H54 (cell line): ENCODE results near the gene ETV2.
"Not testable (repeated sequence)": the region's sequence is repeated elsewhere in the genome, so short reads cannot be mapped to it uniquely, and the experiment has no call there.

Source experiments
- DNase-seq: peaks from one replicate; pipeline ENCODE4 v3.0.0; 2011; ENCODE audit warnings: low spot score, mixed read lengths; ENCODE audit not compliant: insufficient read length
- FAIRE-seq: peaks from 3 replicates; lab custom pipeline; 2011; peaks lifted over from hg19 to GRCh38; lab: Jason Lieb, UNC
- POLR2A ChIP-seq: IDR thresholded peaks from 2 replicates; pipeline ENCODE4 v1.6.1; 2011; ENCODE audit warnings: low read depth, mild to moderate bottlenecking, low read length

The ETV2 gene

DNA sequence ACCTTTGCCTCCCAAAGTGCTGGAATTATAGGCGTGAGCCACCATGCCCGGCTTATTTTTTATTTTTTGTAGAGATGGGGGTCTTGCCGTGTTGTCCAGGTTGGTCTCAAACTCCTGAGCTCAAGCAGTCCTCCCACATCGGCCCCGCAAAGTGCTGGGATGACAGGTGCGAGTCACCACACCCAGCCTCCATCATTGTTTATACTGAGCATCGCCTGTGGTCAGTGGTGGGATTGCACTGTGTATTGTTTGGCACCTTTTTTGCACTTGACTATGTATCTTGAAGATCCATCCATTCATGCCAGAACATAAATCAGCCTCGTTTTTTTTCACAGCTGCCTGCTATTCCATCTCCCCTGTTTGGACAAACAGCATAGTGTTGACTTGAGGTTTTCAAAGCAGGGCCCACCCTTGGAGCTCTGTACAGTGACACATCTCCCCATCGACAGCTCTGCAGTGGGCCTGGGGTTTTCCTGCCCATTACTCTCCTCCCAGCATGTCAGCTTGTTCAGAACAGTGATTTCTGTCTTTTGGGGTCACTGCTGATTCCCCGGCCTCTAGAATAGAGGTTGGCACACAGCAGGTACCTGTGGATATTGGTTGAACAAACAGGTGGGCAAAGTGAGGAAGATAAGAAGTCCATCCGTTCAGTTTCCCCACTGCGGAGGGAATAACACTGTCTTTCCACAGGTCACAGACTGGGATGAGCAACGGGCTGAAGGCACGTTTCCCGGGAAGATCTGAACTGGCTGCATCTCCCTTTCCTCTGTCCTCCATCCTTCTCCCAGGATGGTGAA lies 16.6 kb downstream of the ETV2 start:
- FAIRE-seq (no peak), DNase-seq (no peak)
- no peak for TF ChIP-seq POLR2A

DNA sequence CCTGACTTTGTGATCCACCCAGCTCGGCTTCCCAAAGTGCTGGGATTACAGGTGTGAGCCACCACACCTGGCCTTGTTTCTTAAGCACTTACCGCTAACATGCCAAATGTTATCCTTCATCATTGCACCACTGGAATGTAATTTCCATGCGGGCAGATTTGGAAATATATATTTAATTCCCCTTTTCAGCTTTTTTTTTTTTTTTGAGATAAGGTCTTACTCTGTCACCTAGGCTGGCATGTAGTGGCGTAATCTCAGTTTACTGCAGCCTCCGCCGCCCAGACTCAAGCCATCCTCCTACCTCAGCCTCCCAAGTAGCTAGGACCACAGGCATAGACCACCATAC lies 20.4 kb downstream of the ETV2 start:
- DNase-seq, result no peak
- no peak for TF ChIP-seq POLR2A
- no peak for FAIRE-seq

DNA sequence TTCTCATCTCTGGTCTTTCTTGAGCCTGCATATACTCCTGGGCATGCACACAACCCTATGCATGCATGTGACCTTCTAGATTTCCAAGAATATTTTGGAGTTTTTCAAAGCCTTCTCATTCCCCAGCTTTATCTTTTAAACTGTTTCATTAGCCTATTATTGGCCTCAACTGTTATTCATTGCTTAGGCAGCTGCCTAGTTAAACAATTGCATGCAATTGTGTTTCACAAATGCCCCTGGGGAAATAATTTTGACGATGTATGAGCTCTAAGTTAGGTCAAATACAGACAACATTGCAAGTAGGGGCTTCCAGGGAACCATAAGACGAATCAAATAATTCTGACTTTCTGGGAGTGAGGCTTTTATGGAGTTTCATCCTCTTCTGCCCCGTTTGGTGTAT lies 22.4 kb downstream of the ETV2 start:
- no peak for DNase-seq
- no peak for FAIRE-seq
- TF ChIP-seq POLR2A, result no peak

DNA sequence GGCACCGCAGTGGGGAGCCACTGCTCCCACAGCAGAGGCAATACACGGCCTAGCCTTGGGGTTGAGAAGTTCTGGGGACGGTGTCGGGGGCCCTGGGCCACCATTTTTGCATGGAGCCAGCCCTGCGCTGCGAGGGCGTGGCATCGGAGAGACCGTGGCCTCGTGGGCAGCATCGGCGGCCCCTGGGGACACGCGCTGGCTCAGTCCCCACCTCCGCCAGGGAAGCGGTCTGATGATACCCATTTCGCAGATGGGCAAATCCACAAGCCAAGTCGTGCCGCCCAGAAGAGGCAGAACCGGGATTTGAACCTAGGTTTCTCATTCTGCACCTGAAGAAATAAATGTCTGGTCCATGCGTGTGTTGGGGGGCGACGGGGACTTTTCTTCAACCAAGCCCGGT lies 23.6 kb downstream of the ETV2 start:
- no peak for DNase-seq
- TF ChIP-seq POLR2A, result no peak
- FAIRE-seq, result no peak

DNA sequence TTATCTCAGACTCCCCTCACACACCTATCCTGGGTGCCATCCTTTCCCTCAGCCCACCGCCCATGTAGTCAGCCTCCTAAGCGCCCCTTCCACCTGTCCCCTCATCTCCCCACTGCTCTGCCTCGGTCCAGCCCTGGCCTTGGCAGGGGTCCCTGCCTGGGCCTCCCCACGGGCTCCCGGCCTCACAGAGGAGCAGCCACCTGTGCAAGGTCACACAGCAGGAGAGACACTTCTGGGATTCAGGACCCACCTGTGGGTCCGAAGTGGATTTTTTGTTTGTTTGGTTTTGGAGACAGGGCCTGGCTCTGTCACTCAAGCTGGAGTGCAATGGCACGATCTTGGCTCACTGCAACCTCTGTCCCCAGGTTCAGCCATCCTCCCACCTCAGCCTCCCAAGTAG lies 24.1 kb downstream of the ETV2 start:
- no peak for DNase-seq
- no peak for FAIRE-seq
- no peak for TF ChIP-seq POLR2A

DNA sequence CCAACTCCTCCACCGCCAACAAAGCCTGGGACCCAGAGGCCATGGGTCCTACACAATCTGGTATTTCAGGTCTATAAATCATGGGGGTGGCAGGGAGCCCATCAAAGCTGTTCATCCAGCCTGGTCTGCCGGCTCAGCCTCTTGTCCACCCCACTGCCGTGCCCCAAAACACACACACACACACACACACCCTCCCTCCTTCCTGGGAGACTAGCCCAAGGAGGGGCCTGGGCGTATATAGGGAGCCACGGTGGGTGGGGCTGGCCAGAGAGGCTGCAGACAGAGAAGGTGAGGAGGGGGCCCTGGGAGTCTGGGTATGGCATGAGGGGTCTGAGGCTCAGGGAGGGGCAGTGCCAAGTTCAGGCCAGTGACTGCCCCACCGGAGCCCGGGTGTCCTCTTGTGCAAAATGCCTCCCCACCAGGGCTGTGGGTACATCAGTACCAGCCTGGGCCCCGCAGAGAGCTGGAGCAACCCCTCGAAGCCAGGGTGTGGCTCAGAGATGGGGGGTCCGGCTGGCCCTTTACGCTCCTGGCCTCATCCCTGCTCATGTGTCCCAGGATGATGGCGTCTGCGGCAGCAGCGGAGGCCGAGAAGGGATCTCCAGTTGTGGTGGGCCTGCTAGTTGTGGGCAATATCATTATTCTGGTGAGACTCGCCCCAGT lies 24.8 kb downstream of the ETV2 start, which contains the start of gene UPK1A:
Gene UPK1A, plus strand, starts transcription at position 267 of the 663 bp plus-strand sequence. Its CDS starts 296 bp downstream, at position 563.
- no peak for FAIRE-seq
- TF ChIP-seq POLR2A, result no peak
- no peak for DNase-seq

DNA sequence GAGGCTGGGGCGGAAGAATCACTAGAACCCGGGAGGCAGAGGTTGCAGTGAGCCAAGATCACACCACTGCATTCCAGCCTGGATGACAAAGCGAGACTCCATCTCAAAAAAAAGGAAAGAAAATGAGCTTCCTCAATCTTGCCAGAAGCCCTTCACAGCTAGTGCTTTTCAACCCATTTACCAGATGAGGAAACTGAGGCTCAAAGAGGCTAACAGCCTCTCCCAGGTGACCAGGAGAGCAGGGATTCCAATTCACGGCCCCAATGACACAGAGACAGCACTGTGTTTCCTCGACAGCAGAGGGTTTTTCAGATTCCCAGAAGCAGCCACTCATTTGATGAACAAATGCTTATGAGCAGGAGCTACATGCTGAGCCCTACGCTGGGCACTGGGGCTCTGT lies 28.0 kb downstream of the ETV2 start:
- DNase-seq (no peak), FAIRE-seq (no peak)
- TF ChIP-seq POLR2A, result no peak

DNA sequence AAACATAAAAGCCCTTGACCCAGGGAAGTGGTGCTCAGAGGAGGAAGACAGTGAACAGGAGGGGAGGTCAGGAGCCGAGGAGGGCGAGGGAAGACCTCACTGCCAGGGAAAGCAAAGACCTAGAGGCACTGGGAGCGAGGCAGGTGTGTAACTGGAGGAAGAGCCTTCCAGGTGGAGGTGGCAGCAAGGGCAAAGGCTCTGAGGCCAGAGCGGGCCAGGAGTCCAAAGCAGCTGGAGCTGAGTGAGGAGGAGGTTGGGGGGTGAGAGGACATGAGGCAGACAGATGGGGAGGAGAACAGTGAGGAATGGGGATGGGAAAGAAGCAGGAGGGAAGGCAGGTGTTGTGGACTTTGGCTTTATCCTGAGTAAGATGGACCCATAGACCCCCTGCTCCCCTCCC lies 28.4 kb downstream of the ETV2 start:
- FAIRE-seq (no peak), DNase-seq (no peak)
- no peak for TF ChIP-seq POLR2A

DNA sequence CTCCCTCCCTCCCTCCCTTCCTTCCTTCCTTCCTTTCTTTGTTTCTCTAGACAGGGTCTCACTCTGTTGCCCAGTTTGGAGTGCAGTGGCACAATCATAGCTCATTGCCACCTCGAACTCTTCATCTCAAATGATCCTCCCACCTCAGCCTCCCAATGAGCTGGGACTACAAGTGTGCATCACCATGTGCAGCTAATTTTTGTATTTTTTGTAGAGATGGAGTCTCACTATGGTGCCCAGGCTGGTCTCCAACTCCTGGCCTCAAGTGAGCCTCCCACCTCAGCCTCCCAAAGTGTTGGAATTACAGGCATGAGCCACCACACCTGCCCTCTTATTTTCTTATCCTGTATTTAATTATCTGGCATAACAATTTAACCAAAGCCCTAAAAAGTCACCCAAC lies 29.1 kb downstream of the ETV2 start:
- no peak for TF ChIP-seq POLR2A
- DNase-seq (no peak), FAIRE-seq (no peak)

DNA sequence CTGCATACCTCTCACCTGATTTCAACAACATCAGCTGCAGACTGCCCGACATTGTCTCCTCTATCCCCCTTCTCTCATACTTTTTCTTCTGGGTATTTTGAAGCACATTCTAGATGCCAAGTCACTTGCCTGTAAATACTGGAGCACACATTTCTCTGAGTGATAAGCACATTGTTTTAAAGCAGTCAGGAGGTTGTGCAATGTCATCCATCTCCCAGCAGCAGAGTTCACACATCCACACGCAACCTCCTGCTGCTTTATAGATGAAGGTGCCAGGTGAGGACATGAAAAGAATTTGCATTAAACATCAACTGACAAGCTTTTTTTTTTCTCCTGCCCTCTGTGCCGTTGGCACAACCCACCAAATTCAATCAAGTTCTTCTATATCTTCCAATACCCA lies 30.3 kb downstream of the ETV2 start:
- DNase-seq (no peak), FAIRE-seq (no peak)
- no peak for TF ChIP-seq POLR2A

DNA sequence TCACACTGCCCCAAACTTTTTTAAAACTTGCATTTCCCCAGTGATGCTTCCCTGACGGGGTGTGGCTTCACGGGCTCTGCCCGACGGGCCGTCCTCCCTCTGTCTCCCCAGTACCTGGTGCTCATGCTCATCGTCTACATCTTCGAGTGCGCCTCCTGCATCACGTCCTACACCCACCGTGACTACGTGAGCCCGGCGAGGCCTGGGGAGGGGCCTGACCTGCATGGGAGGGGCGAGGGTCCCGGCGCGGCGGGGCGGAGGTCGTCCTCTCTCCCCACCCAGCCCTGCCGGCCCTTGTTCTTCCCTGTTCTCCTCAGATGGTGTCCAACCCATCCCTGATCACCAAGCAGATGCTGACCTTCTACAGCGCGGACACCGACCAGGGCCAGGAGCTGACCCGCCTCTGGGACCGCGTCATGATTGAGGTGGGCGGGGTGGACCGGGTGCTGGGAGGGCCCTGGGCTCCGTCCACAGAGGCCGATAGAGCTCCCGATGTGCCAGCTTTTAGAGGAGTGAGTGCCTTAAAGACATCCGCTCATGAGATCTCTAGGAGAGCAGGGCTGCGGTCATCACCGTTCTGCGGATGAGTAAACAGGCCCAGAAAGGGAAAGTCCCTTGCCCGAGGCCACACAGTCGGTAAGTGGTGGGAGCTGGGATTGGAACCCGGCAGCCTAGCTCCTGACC lies 31.7 kb downstream of the ETV2 start:
- DNase-seq (peak; percentile 85), FAIRE-seq (peak; percentile 53)
- TF ChIP-seq POLR2A, result 0 out of 2 replicates have a peak, but pooled peaks have one; percentile 34

DNA sequence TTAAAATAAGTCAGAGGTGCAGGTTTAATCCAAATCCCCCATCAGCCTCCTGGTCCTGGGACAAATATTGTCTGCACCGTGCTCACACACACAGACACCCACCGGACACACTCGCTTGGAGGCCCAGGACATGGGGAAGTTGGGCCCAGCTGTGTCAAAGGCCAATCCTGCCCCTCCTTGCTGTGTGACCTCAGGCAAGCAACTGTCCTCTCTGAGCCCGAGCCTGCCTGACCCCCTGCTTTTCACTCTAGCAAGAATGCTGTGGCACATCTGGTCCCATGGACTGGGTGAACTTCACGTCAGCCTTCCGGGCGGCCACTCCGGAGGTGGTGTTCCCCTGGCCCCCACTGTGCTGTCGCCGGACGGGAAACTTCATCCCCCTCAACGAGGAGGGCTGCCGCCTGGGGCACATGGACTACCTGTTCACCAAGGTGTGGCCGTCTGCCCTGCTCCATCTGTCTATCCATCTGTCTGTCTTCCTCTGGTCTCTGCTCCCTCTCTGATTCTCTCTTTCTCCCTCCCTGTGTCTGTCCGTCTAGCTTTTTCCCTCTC lies 34.1 kb downstream of the ETV2 start:
- FAIRE-seq (no peak), DNase-seq (no peak)
- TF ChIP-seq POLR2A, result no peak

DNA sequence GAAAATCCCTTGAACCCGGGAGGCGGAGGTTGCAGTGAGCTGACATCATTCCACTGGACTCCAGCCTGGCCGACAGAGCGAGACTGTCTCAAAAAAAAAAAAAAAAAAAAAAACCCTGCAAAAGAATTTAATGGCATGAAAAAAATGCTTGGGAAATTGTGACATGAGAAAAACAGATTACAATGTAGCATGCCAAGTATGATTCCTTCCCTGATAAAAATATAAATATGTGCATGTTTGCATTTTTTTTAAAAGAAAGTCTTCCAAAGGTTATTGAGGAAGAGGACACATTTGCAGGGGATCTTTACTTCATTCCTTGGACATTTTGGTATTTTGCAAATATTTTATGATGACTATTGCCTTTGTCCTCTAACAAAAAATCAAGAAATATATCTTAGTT lies 48.3 kb downstream of the ETV2 start:
- TF ChIP-seq POLR2A, result no peak
- FAIRE-seq (no peak), DNase-seq (no peak)

DNA sequence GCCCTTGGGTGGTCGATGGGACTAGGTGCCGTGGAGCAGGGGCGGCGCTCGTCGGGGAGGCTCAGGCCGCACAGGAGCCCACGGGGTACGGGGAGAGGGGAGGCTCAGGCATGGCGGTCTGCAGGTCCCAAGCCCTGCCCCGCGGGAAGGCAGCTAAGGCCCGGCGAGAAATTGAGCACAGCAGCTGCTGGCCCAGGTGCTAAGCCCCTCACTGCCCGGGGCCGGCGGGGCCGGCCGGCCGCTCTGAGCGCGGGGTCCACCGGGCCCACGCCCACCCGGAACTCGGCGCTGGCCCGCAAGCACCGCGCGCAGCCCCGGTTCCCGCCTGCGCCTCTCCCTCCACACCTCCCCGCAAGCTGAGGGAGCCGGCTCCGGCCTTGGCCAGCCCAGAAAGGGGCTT lies 49.6 kb downstream of the ETV2 start:
- not testable (repeated sequence) for DNase-seq, FAIRE-seq
